GM12878 (cell line): Measurements from ENCODE around the gene PLEKHM1. TPM values are rescaled to one million over a fixed set of nuclear protein-coding genes. Genes with fewer than 3 reads are reported as not detected.

Experiments
- ATAC-seq: fragments of 200-7000 bp; cut with Tn5 transposase; 3 replicates; pipeline ENCODE4 v1.9.1; 2020; ENCODE audit warnings: mild to moderate bottlenecking, moderate library complexity
- BruUV-seq: library from RNA; stranded (reverse); fragments of 400-500 nt; replicated peaks from 2 replicates; lab custom pipeline; 2021; lab: Mats Ljungman, UMichigan
- CTCF ChIA-PET: fragments of 300-600 bp; sonication (Branson Sonifier 250); formaldehyde crosslinking; extraction: SDS; loops from one replicate; lab custom pipeline; 2021; ENCODE audit warnings: inconsistent platforms; lab: Yijun Ruan, JAX
- POLR2A ChIA-PET: fragments of 350-600 bp; formaldehyde crosslinking; extraction: SDS; loops from one replicate; lab custom pipeline; 2021; ENCODE audit warnings: inconsistent platforms; lab: Charles Lee
- RAD21 ChIA-PET: fragments of 300-600 bp; sonication (Branson Sonifier 250); formaldehyde crosslinking; loops from one replicate; lab custom pipeline; 2023; ENCODE audit warnings: antibody characterized with exemption; ENCODE audit not compliant: unreplicated experiment; lab: Charles Lee
- SMC1A ChIA-PET: fragments of 300-600 bp; sonication (Branson Sonifier 250); formaldehyde crosslinking; loops from one replicate; lab custom pipeline; 2023; ENCODE audit not compliant: unreplicated experiment, uncharacterized antibody; lab: Charles Lee
- DNase-seq: peaks from one replicate; pipeline ENCODE4 v3.0.0-alpha.2; 2011; ENCODE audit warnings: low read depth, low spot score
- FAIRE-seq: peaks from 3 replicates; lab custom pipeline; 2011; peaks lifted over from hg19 to GRCh38; lab: Jason Lieb, UNC
- H2AFZ ChIP-seq: 2 replicates; pipeline ENCODE4 v1.6.0; 2011; ENCODE audit warnings: low read depth, low read length, control low read depth; ENCODE audit not compliant: control insufficient read depth
- H3K27ac ChIP-seq: 2 replicates; pipeline ENCODE4 v1.5.1; 2011; ENCODE audit warnings: control low read depth; ENCODE audit not compliant: control insufficient read depth, insufficient read depth
- H3K27me3 ChIP-seq, 2 experiments: replicated peaks in 1 of 2; 2 replicates each; pipeline versions ENCODE4 v1.6.0 to v1.6.1; 2011; ENCODE audit warnings: low read length in 1 of 2; ENCODE audit not compliant: control insufficient read depth in 2 of 2, insufficient read depth in 2 of 2
- H3K36me3 ChIP-seq, 2 experiments: 2 replicates each; pipeline ENCODE4 v1.5.1; 2011; ENCODE audit warnings: low read length in 1 of 2; ENCODE audit not compliant: control insufficient read depth in 2 of 2, insufficient read depth in 2 of 2
- H3K4me1 ChIP-seq: 2 replicates; pipeline ENCODE4 v1.6.1; 2011; ENCODE audit warnings: mild to moderate bottlenecking, low read length, moderate library complexity, mixed read lengths; ENCODE audit not compliant: control insufficient read depth, insufficient read depth
- H3K4me2 ChIP-seq: 2 replicates; pipeline ENCODE4 v1.6.0; 2011; ENCODE audit warnings: control low read depth; ENCODE audit not compliant: control insufficient read depth, insufficient read depth
- H3K4me3 ChIP-seq: fragments of 200-600 bp; sonication (generic); 2 replicates; pipeline ENCODE4 v1.5.1; 2016
- H3K79me2 ChIP-seq: 2 replicates; pipeline ENCODE4 v1.6.0; 2011; ENCODE audit warnings: low read length; ENCODE audit not compliant: control insufficient read depth, insufficient read depth
- H3K9ac ChIP-seq: 2 replicates; pipeline ENCODE4 v1.8.0; 2011; ENCODE audit warnings: low read length, control low read depth, mixed read lengths; ENCODE audit not compliant: control insufficient read depth, insufficient read depth
- H3K9me3 ChIP-seq: replicated peaks from 3 replicates; pipeline ENCODE4 v1.5.1; 2011; ENCODE audit warnings: mild to moderate bottlenecking, low read length; ENCODE audit not compliant: control insufficient read depth, insufficient read depth
- H4K20me1 ChIP-seq: 2 replicates; pipeline ENCODE4 v1.6.0; 2011; ENCODE audit not compliant: control insufficient read depth, insufficient read depth
- ATF7 ChIP-seq: fragments of 450-650 bp; IDR thresholded peaks from 2 replicates; pipeline ENCODE4 v1.6.1; 2016; ENCODE audit warnings: low read depth, mild to moderate bottlenecking
- CEBPB ChIP-seq, 2 experiments: fragments of 150-350 bp in 1 of 2; IDR thresholded peaks; 2 replicates each; pipeline ENCODE4 v1.6.1; 2012 to 2014; ENCODE audit warnings: low read depth in 2 of 2, low read length in 2 of 2, borderline replicate concordance in 1 of 2, inconsistent platforms in 1 of 2
- ELK1 ChIP-seq: IDR thresholded peaks from 2 replicates; pipeline ENCODE4 v1.6.1; 2012; ENCODE audit warnings: low read depth, low read length, improper control_type of control experiment
- SIN3A ChIP-seq: IDR thresholded peaks from 2 replicates; pipeline ENCODE4 v1.6.1; 2012; ENCODE audit warnings: low read depth, low read length, improper control_type of control experiment
- SREBF1 ChIP-seq: IDR thresholded peaks from 2 replicates; pipeline ENCODE4 v1.6.1; 2012; ENCODE audit warnings: mild to moderate bottlenecking, low read length
- STAT1 ChIP-seq: fragments of 450-650 bp; conservative IDR thresholded peaks from 2 replicates; pipeline ENCODE4 v1.6.1; 2014; ENCODE audit warnings: antibody characterized with exemption, mild to moderate bottlenecking
- TARDBP ChIP-seq: IDR thresholded peaks from 2 replicates; pipeline ENCODE4 v1.6.1; 2016; ENCODE audit warnings: borderline replicate concordance
- WGBS: methylation state at CpG from one replicate; pipeline ENCODE4 v1.1.6; 2016; ENCODE audit warnings: low lambda C conversion rate; ENCODE audit not compliant: insufficient replicate concordance, insufficient coverage; ENCODE audit errors: missing lambda C conversion rate; 5-methylcytosine and 5-hydroxymethylcytosine counted together
- in situ Hi-C: fragments of 300-500 bp; cut with MboI; formaldehyde crosslinking; loops from 9 replicates; pipeline ENCODE4 v1.14.3; 2018; ENCODE audit warnings: mixed read lengths
- intact Hi-C: fragments of 100-400 bp; cut with micrococcal nuclease; formaldehyde crosslinking; loops from one replicate; pipeline ENCODE4 v1.14.2; 2022; ENCODE audit not compliant: unreplicated experiment
- polyA plus RNA-seq, 11 experiments: library from polyadenylated mRNA; depleted of rRNA in 4 of 11; unstranded in 6 of 11; stranded (reverse) in 5 of 11; fragments of >200 nt; fragmentation: Nextera tagmentation in 4 of 11; fragmentation: Illumina TruSeq in 1 of 11; extraction: Ambion mirVana in 4 of 11; extraction: Trizol in 1 of 11; gene quantifications; 1 replicate in 1 of 11; 2 replicates in 10 of 11; pipeline versions ENCODE4 v1.2.1 to v1.2.3, GENCODE V29; 2011 to 2016; ENCODE audit warnings: inconsistent platforms in 2 of 11, missing spikeins in 2 of 11, low read depth in 1 of 11
- total RNA-seq, 4 experiments: library from RNA; depleted of rRNA in 3 of 4; stranded (reverse); fragments of >200 nt in 3 of 4; fragmentation: Illumina TruSeq in 1 of 4; extraction: Trizol in 1 of 4; gene quantifications; 2 replicates each; pipeline versions ENCODE4 v1.2.1 to v1.2.3, GENCODE V29; 2013 to 2021
- TF ChIP-seq, protein P1 (sequence below): IDR thresholded peaks from 2 replicates; pipeline ENCODE4 v1.6.1; 2011; ENCODE audit warnings: borderline replicate concordance, low read depth, mild to moderate bottlenecking, moderate library complexity, mixed read lengths, low read length; ENCODE audit not compliant: insufficient read depth; ENCODE audit errors: extremely low read length
- TF ChIP-seq, protein P2 (sequence below): fragments of 450-650 bp; formaldehyde crosslinking; IDR thresholded peaks from 2 replicates; pipeline ENCODE4 v1.5.0; 2022; ENCODE audit warnings: mild to moderate bottlenecking, missing genetic modification characterization

The PLEKHM1 gene
- total and polyA plus RNA-seq, 10 of the 15 experiments (the other 5 are each of a cell fraction or from before 2014, with no cell fraction given) = 0.21 to 27.8 (median 9.4) TPM

DNA sequence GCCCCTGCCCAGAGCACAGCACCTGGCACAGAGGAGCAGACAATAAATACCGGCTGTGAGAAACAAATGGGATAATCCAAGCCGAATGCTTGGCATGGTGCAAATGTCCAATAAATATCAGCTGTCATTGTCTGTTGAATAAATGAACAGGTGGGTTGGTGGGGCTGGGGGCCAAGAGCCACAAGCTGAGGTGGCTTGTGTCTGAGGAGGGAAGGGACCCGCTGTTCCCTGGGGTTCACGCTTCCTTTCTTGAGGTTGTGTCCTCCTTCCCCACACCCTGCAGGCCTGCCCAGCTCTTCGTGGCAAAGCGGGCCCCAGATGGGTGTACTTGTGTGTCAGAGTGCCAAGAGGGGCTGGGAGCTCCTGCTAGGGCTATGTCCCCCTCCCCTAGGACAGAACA, 96.4 kb downstream of the PLEKHM1 start:
- POLR2A ChIA-PET = no interaction called here

More for the DNA sequence above, 96.4 kb downstream of the PLEKHM1 start:
- no peak for TF ChIP-seq STAT1
- no peak for TF ChIP-seq ELK1
- TF ChIP-seq SREBF1 = no peak
- no peak for TF ChIP-seq CEBPB (IDR thresholded peaks at IDR 0.05; ENCODE audit: borderline replicate concordance in 1 of 2, low read depth in 2 of 2, low read length in 2 of 2)
- TF ChIP-seq, protein P1, sequence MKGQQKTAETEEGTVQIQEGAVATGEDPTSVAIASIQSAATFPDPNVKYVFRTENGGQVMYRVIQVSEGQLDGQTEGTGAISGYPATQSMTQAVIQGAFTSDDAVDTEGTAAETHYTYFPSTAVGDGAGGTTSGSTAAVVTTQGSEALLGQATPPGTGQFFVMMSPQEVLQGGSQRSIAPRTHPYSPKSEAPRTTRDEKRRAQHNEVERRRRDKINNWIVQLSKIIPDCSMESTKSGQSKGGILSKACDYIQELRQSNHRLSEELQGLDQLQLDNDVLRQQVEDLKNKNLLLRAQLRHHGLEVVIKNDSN = no peak
- TF ChIP-seq, protein P2, sequence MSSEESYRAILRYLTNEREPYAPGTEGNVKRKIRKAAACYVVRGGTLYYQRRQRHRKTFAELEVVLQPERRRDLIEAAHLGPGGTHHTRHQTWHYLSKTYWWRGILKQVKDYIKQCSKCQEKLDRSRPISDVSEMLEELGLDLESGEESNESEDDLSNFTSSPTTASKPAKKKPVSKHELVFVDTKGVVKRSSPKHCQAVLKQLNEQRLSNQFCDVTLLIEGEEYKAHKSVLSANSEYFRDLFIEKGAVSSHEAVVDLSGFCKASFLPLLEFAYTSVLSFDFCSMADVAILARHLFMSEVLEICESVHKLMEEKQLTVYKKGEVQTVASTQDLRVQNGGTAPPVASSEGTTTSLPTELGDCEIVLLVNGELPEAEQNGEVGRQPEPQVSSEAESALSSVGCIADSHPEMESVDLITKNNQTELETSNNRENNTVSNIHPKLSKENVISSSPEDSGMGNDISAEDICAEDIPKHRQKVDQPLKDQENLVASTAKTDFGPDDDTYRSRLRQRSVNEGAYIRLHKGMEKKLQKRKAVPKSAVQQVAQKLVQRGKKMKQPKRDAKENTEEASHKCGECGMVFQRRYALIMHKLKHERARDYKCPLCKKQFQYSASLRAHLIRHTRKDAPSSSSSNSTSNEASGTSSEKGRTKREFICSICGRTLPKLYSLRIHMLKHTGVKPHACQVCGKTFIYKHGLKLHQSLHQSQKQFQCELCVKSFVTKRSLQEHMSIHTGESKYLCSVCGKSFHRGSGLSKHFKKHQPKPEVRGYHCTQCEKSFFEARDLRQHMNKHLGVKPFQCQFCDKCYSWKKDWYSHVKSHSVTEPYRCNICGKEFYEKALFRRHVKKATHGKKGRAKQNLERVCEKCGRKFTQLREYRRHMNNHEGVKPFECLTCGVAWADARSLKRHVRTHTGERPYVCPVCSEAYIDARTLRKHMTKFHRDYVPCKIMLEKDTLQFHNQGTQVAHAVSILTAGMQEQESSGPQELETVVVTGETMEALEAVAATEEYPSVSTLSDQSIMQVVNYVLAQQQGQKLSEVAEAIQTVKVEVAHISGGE (CRISPR knock-in tag) = no peak
- no peak for TF ChIP-seq ATF7
- no peak for TF ChIP-seq SIN3A
- no peak for TF ChIP-seq TARDBP
- TF ChIP-seq, all 136 proteins: peak for 0
- TSS peak; percentile 60 for BruUV-seq
- no peaks in the 10 kb centered on the region for H3K9me3 ChIP-seq
- 0 out of 2 replicates have a peak, but pooled peaks cover 2% of the 10 kb centered on the region for H4K20me1 ChIP-seq
- H3K4me1 ChIP-seq = no peaks in the 10 kb centered on the region
- H3K9ac ChIP-seq = no peak overlapping the region
- CTCF ChIA-PET = interaction anchor here (1.0 to 15.5 kb wide), 9 partner anchors 14 to 438 kb away, joined by 3 to 291 read pairs (median 7); no protein-coding TSS in a partner anchor
- no peak for ATAC-seq
- RAD21 ChIA-PET = interaction anchor here (0.9 to 2.4 kb wide), 3 partner anchors 13 to 32 kb away, joined by 3 to 8 read pairs (median 3); no protein-coding TSS in a partner anchor
- intact Hi-C loops (no loop called here), in situ Hi-C loops (no loop called here)
- no peak overlapping the region for H3K4me3 ChIP-seq
- peaks cover 8 to 12% of the 10 kb centered on the region in 2 experiments; a peak in 3 of 4 replicates for H3K36me3 ChIP-seq
- SMC1A ChIA-PET = interaction anchor here (1.1 to 2.4 kb wide), 3 partner anchors 19 to 437 kb away, joined by 3 to 12 read pairs (median 4); no protein-coding TSS in a partner anchor
- no peak for FAIRE-seq
- no peaks in the 10 kb centered on the region for H3K79me2 ChIP-seq
- DNase-seq = no peak
- H3K4me2 ChIP-seq = no peak overlapping the region
- WGBS = 98% methylated on average over 6 of the region's 6 CpGs
- H2AFZ ChIP-seq = no peak overlapping the region
- no peaks in the 10 kb centered on the region for H3K27me3 ChIP-seq
- no peak overlapping the region for H3K27ac ChIP-seq
